AG04449 (cell line): ENCODE results near the gene KCNC2.

ENCODE experiments used
- CTCF ChIA-PET: fragments of 350-600 bp; formaldehyde crosslinking; extraction: SDS; loops from one replicate; lab custom pipeline; 2021; ENCODE audit warnings: antibody characterized with exemption; lab: Yijun Ruan, JAX
- POLR2A ChIA-PET: fragments of 400-600, 350-600 bp; formaldehyde crosslinking; extraction: SDS; loops from one replicate; lab custom pipeline; 2020; ENCODE audit warnings: antibody characterized with exemption, inconsistent platforms; lab: Yijun Ruan, JAX
- DNase-seq: peaks from one replicate; pipeline ENCODE4 v3.0.0-alpha.2; 2010; ENCODE audit warnings: low read depth, low spot score
- H3K4me3 ChIP-seq: 2 replicates; pipeline ENCODE4 v1.5.1; 2011; ENCODE audit warnings: low read depth, mild to moderate bottlenecking, control low read depth, low read length
- CTCF ChIP-seq: IDR thresholded peaks from one replicate; pipeline ENCODE4 v1.5.1; 2011; ENCODE audit warnings: mild to moderate bottlenecking, moderate library complexity, low read length, control low read depth, inconsistent platforms; ENCODE audit not compliant: insufficient read depth; ENCODE audit errors: missing control alignments

The KCNC2 gene

GRCh38 chr12:75227132-75227531, 17.5 kb upstream of the KCNC2 start:
- no peak for DNase-seq
- no peak for TF ChIP-seq CTCF
- no peak overlapping the region for H3K4me3 ChIP-seq
- POLR2A ChIA-PET, result no interaction called here
- CTCF ChIA-PET, result no interaction called here

DNA sequence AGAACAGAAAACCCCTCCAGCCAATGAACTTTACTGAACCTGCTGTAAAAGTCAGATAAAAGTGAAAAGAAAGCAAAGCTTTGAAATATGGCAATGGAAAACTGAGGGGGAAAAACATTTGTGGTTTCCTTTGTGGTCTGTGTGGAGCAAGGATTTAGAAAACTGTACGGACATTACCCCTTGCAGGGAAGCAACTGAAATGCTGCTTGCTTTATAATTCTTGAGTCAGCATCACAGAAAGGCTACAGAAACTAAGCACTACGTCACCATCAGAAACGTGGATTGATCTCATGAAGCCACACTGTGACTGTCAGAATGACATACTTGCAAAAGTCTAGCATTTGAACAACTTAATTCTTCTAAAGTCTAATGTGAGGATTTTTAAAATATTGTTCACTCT, 2.4 kb upstream of the KCNC2 start:
- no peak for TF ChIP-seq CTCF
- POLR2A ChIA-PET, result no interaction called here
- H3K4me3 ChIP-seq, result no peak overlapping the region
- no peak for DNase-seq
- CTCF ChIA-PET, result no interaction called here

- ChIA-PET CTCF (no interaction called here), POLR2A (no interaction called here)
- no peak for DNase-seq
- TF ChIP-seq CTCF, result no peak
- H3K4me3 ChIP-seq, result no peak overlapping the region
Observed at GRCh38 chr12:75208856-75209811, 505 bp downstream of the KCNC2 start.

GRCh38 chr12:75207338-75208083, 2.1 kb downstream of the KCNC2 start:
- no peak for DNase-seq
- CTCF ChIA-PET, result no interaction called here
- no peak overlapping the region for H3K4me3 ChIP-seq
- POLR2A ChIA-PET, result no interaction called here
- TF ChIP-seq CTCF, result no peak

GRCh38 chr12:75205558-75205957, 4.1 kb downstream of the KCNC2 start:
- ChIA-PET POLR2A (no interaction called here), CTCF (no interaction called here)
- H3K4me3 ChIP-seq, result no peak overlapping the region
- DNase-seq, result no peak
- no peak for TF ChIP-seq CTCF

GRCh38 chr12:75196865-75197264, 12.8 kb downstream of the KCNC2 start:
- no peak overlapping the region for H3K4me3 ChIP-seq
- ChIA-PET POLR2A (no interaction called here), CTCF (no interaction called here)
- TF ChIP-seq CTCF, result no peak
- no peak for DNase-seq
